Sigmoid colon (tissue), 7 donors: ENCODE measurements around the gene KANK4. TPM values are rescaled to one million over a fixed set of nuclear protein-coding genes. Genes with fewer than 3 reads are reported as not detected.

ENCODE experiments used
- DNase-seq: peaks from one replicate; pipeline ENCODE4 v3.0.0-alpha.2; 2019
- H3K27ac ChIP-seq, 4 donors: fragments of 200-600 bp; sonication (generic); one replicate each; pipeline ENCODE4 v1.5.1; 2016 to 2019; ENCODE audit warnings: mild to moderate bottlenecking in 1 of 4
- H3K27me3 ChIP-seq, 3 donors: fragments of 200-600 bp; sonication (generic); one replicate each; pipeline ENCODE4 v1.5.1; 2019; ENCODE audit warnings: mild to moderate bottlenecking in 1 of 3
- H3K36me3 ChIP-seq, 4 donors: fragments of 200-600 bp; sonication (generic); one replicate each; pipeline ENCODE4 v1.5.1; 2016 to 2019
- H3K4me1 ChIP-seq, 4 donors: fragments of 200-600 bp; sonication (generic); one replicate each; pipeline ENCODE4 v1.5.1; 2017 to 2019
- H3K4me3 ChIP-seq, 4 donors: fragments of 200-600 bp; sonication (generic); one replicate each; pipeline ENCODE4 v1.5.1; 2017 to 2019; ENCODE audit warnings: mild to moderate bottlenecking in 2 of 4, moderate library complexity in 1 of 4
- H3K9me3 ChIP-seq, 4 donors: fragments of 200-600 bp in 3 of 4; sonication (generic) in 3 of 4; one replicate each; pipeline versions ENCODE4 v1.5.1 to v1.6.1; 2013 to 2019
- EP300 ChIP-seq, 4 donors: sonication (generic); formaldehyde crosslinking; IDR thresholded peaks; one replicate each; pipeline ENCODE4 v1.6.1; 2017; ENCODE audit warnings: antibody characterized with exemption in 4 of 4
- POLR2A ChIP-seq, 2 donors: fragments of 450-650 bp; IDR thresholded peaks; one replicate each; pipeline ENCODE4 v1.6.1; 2016; ENCODE audit warnings: antibody characterized with exemption in 2 of 2, mild to moderate bottlenecking in 2 of 2, moderate library complexity in 2 of 2
- POLR2AphosphoS5 ChIP-seq, 4 donors: sonication (generic); formaldehyde crosslinking; IDR thresholded peaks; one replicate each; pipeline ENCODE4 v1.6.1; 2017; ENCODE audit warnings: antibody characterized with exemption in 4 of 4
- WGBS, 2 donors: extraction: QIAGEN DNeasy Blood & Tissue Kit; methylation state at CpG; one replicate each; pipeline ENCODE4 v1.1.7; 2013; 5-methylcytosine and 5-hydroxymethylcytosine counted together
- intact Hi-C: fragments of 100-400 bp; cut with DNase I; formaldehyde crosslinking; loops from one replicate; pipeline ENCODE4 v1.15.1; 2023
- polyA plus RNA-seq, 3 donors: library from polyadenylated mRNA; stranded (reverse); fragments of 200-250 nt; gene quantifications; one replicate each; pipeline ENCODE4 v1.2.3, GENCODE V29; 2013
- total RNA-seq, 4 donors: library from RNA; depleted of rRNA; stranded (reverse); fragments of >200 nt; gene quantifications; one replicate each; pipeline ENCODE4 v1.1.0, GENCODE V29; 2016
- TF ChIP-seq, protein P1 (sequence below), 4 experiments: fragments of 450-650 bp in 3 of 4; fragments of 200-600 bp in 1 of 4; IDR thresholded peaks; one replicate each; pipeline ENCODE4 v1.5.1; 2016 to 2019; ENCODE audit warnings: antibody characterized with exemption in 4 of 4, mild to moderate bottlenecking in 3 of 4, moderate library complexity in 2 of 4
- donor health status: healthy with polysubstance abuse.
- donor health status: Bipolar disorder and iron deficiency.
- donor health status: healthy.

The KANK4 gene
- total and polyA plus RNA-seq, 7 donors, result 0.60 to 2.4 (median 1.6) TPM; not detected in 1

GRCh38 chr1:62271948-62272728, 47.1 kb downstream of the KANK4 start:
- Histone ChIP-seq H3K9me3 (no peaks in the 10 kb centered on the region), H3K27ac (no peak overlapping the region), H3K4me3 (no peak overlapping the region), H3K4me1 (no peaks in the 10 kb centered on the region), H3K36me3 (no peaks in the 10 kb centered on the region), H3K27me3 (no peaks in the 10 kb centered on the region)
- TF ChIP-seq POLR2A (IDR thresholded peaks at IDR 0.05), result no peak
- no peak for TF ChIP-seq EP300 (IDR thresholded peaks at IDR 0.05)
- TF ChIP-seq POLR2AphosphoS5 (IDR thresholded peaks at IDR 0.05), result no peak
- TF ChIP-seq, protein P1, sequence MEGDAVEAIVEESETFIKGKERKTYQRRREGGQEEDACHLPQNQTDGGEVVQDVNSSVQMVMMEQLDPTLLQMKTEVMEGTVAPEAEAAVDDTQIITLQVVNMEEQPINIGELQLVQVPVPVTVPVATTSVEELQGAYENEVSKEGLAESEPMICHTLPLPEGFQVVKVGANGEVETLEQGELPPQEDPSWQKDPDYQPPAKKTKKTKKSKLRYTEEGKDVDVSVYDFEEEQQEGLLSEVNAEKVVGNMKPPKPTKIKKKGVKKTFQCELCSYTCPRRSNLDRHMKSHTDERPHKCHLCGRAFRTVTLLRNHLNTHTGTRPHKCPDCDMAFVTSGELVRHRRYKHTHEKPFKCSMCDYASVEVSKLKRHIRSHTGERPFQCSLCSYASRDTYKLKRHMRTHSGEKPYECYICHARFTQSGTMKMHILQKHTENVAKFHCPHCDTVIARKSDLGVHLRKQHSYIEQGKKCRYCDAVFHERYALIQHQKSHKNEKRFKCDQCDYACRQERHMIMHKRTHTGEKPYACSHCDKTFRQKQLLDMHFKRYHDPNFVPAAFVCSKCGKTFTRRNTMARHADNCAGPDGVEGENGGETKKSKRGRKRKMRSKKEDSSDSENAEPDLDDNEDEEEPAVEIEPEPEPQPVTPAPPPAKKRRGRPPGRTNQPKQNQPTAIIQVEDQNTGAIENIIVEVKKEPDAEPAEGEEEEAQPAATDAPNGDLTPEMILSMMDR (IDR thresholded peaks at IDR 0.05), result no peak
- no peak for DNase-seq
- 49 to 81% methylated on average over 13 of the region's 13 CpGs for WGBS, 2 donors
- intact Hi-C loops, result no loop called here

DNA sequence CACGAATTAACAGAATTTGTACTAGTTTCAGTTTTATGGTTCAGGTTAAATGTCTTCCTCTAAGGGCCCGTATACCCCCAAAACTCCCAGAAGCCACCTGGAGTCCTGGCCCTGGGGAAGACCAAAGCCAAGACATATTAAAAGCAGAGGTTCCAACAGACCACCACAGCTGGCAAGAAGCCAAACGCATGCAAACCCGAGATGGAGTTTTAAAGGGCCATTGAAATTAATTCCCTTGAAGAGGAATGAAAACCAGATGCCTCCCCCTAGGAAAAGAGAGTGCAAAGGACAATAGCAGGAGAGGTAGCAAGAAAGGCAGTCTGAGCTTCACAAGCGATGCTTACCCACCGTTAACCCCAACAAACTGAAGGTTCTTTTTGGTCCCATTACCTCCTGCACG, 48.1 kb downstream of the KANK4 start:
- no peaks in the 10 kb centered on the region for H3K36me3 ChIP-seq
- H3K9me3 ChIP-seq, result no peaks in the 10 kb centered on the region
- TF ChIP-seq POLR2A (IDR thresholded peaks at IDR 0.05), result no peak
- no peak for TF ChIP-seq EP300 (IDR thresholded peaks at IDR 0.05)
- TF ChIP-seq POLR2AphosphoS5 (IDR thresholded peaks at IDR 0.05), result no peak
- TF ChIP-seq, protein P1 (IDR thresholded peaks at IDR 0.05), result no peak
- intact Hi-C loops, result no loop called here
- no peak for DNase-seq
- H3K4me3 ChIP-seq, result no peak overlapping the region
- no peak overlapping the region for H3K27ac ChIP-seq
- H3K4me1 ChIP-seq, result no peaks in the 10 kb centered on the region
- no peaks in the 10 kb centered on the region for H3K27me3 ChIP-seq
- 69 to 81% methylated on average over 7 of the region's 7 CpGs for WGBS, 2 donors

- intact Hi-C loops, result no loop called here
- WGBS, 2 donors, result 92 to 94% methylated on average over 9 of the region's 9 CpGs
- no peaks in the 10 kb centered on the region for H3K36me3 ChIP-seq
These were observed 49.3 kb downstream of the KANK4 start for GRCh38 chr1:62269851-62270495.

GRCh38 chr1:62269439-62269838, 49.8 kb downstream of the KANK4 start:
- DNase-seq, result no peak
- TF ChIP-seq POLR2A (IDR thresholded peaks at IDR 0.05) (no peak), EP300 (IDR thresholded peaks at IDR 0.05) (no peak), POLR2AphosphoS5 (IDR thresholded peaks at IDR 0.05) (no peak)
- TF ChIP-seq, protein P1 (IDR thresholded peaks at IDR 0.05), result no peak
- Histone ChIP-seq H3K27ac (no peak overlapping the region), H3K36me3 (no peaks in the 10 kb centered on the region), H3K9me3 (no peaks in the 10 kb centered on the region), H3K4me3 (no peak overlapping the region), H3K4me1 (no peaks in the 10 kb centered on the region), H3K27me3 (no peaks in the 10 kb centered on the region)
- 94 to 97% methylated on average over 1 of the region's 1 CpG for WGBS, 2 donors
- intact Hi-C loops, result no loop called here

More at GRCh38 chr1:62269851-62270495, 49.3 kb downstream of the KANK4 start:
- Histone ChIP-seq H3K4me1 (no peaks in the 10 kb centered on the region), H3K4me3 (no peak overlapping the region), H3K27ac (no peak overlapping the region), H3K27me3 (no peaks in the 10 kb centered on the region), H3K9me3 (no peaks in the 10 kb centered on the region)
- DNase-seq, result no peak
- no peak for TF ChIP-seq EP300 (IDR thresholded peaks at IDR 0.05)
- no peak for TF ChIP-seq POLR2AphosphoS5 (IDR thresholded peaks at IDR 0.05)
- TF ChIP-seq, protein P1 (IDR thresholded peaks at IDR 0.05), result no peak
- no peak for TF ChIP-seq POLR2A (IDR thresholded peaks at IDR 0.05)
